HT1080 (cell line): ENCODE data around the gene RECK. TPM values are rescaled to one million over a fixed set of nuclear protein-coding genes. Genes with fewer than 3 reads are reported as not detected.

Experiments
- small RNA-seq: library from RNA; depleted of rRNA; stranded (forward); fragments of <200 nt; gene quantifications from one replicate; pipeline ENCODE3, GENCODE V24; 2014
- total RNA-seq: library from RNA; depleted of rRNA; stranded (reverse); fragments of >200 nt; shearing (Covaris generic); gene quantifications from 2 replicates; pipeline ENCODE4 v1.2.3, GENCODE V29; 2014; rRNA removed

The RECK gene
- total RNA-seq, 1 experiment from 2014 or later, result 7.5 TPM

Small RNAs within 50 kb of the gene (small RNA-seq; reads per million reads assigned to genes)
- gene RF02275, result not detected

Other genes with a start within 250 kb of the RECK start
- 6.9 and 8.6 TPM in 2 replicates for gene NPR2, start 245.3 kb upstream of the RECK start, total RNA-seq
- gene SPAG8, start 224.7 kb upstream of the RECK start, total RNA-seq, result 0.26 and 1.0 TPM in 2 replicates
- 72.7 and 81.8 TPM in 2 replicates for gene HINT2, start 221.9 kb upstream of the RECK start, total RNA-seq
- not detected in 2 replicates for gene FAM221B, start 208.2 kb upstream of the RECK start, total RNA-seq
- 0.20 and 0.95 TPM in 2 replicates for gene TMEM8B, start 207.7 kb upstream of the RECK start, total RNA-seq
- not detected in 2 replicates for gene OR13J1, start 166.5 kb upstream of the RECK start, total RNA-seq
- 2.4 and 3.2 TPM in 2 replicates for gene HRCT1, start 130.7 kb upstream of the RECK start, total RNA-seq
- 0.05 and 0.23 TPM in 2 replicates for gene SPAAR, start 127.4 kb upstream of the RECK start, total RNA-seq
- 0.32 TPM in 1 of 2 replicates, not detected in the other for gene OR2S2, start 78.8 kb upstream of the RECK start, total RNA-seq
- 2.6 and 3.7 TPM in 2 replicates for gene GLIPR2, start 99.8 kb downstream of the RECK start, total RNA-seq
- gene CCIN, start 132.5 kb downstream of the RECK start, total RNA-seq, result 0.03 TPM in 1 of 2 replicates, not detected in the other
- gene CLTA, start 154.0 kb downstream of the RECK start, total RNA-seq, result 437 and 448 TPM in 2 replicates
- 14.5 and 19.5 TPM in 2 replicates for gene GNE, start 221.5 kb downstream of the RECK start, total RNA-seq